ENCODE data around the gene PRORP. TPM values are rescaled to one million over a fixed set of nuclear protein-coding genes. Genes with fewer than 3 reads are reported as not detected.

The PRORP gene
- total and polyA plus RNA-seq, 2 of the 13 experiments (the other 11 are each of a cell fraction or from before 2014, with no cell fraction given) = 48.9 to 88.7 TPM

DNA sequence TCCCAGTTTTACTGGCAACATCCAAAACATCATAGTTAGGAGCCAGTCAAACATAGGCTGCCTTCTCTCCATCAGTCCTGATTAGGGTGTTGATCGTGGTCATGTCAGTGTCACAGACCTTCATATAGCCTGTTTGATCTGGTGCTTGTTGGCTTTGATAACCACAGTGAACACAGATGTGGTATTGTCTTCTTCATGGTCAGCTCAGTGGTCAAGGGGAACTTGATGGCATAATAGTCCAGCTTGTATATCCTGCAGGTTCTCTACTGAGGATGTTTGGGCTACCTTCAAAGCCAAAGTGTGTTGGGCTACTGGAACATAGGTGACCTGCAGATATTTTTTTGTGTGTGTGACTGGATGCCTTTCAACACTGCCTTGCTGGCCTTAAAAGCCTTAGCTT lies 21.7 kb downstream of the PRORP start (continued):
- TF ChIP-seq, protein P1, sequence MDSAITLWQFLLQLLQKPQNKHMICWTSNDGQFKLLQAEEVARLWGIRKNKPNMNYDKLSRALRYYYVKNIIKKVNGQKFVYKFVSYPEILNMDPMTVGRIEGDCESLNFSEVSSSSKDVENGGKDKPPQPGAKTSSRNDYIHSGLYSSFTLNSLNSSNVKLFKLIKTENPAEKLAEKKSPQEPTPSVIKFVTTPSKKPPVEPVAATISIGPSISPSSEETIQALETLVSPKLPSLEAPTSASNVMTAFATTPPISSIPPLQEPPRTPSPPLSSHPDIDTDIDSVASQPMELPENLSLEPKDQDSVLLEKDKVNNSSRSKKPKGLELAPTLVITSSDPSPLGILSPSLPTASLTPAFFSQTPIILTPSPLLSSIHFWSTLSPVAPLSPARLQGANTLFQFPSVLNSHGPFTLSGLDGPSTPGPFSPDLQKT (CRISPR knock-in tag; IDR thresholded peaks at IDR 0.05; ENCODE audit: borderline replicate concordance) = no peak
- TF ChIP-seq, protein P2, sequence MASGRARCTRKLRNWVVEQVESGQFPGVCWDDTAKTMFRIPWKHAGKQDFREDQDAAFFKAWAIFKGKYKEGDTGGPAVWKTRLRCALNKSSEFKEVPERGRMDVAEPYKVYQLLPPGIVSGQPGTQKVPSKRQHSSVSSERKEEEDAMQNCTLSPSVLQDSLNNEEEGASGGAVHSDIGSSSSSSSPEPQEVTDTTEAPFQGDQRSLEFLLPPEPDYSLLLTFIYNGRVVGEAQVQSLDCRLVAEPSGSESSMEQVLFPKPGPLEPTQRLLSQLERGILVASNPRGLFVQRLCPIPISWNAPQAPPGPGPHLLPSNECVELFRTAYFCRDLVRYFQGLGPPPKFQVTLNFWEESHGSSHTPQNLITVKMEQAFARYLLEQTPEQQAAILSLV (CRISPR knock-in tag; IDR thresholded peaks at IDR 0.05; ENCODE audit: borderline replicate concordance) = no peak
- TF ChIP-seq, protein P3, sequence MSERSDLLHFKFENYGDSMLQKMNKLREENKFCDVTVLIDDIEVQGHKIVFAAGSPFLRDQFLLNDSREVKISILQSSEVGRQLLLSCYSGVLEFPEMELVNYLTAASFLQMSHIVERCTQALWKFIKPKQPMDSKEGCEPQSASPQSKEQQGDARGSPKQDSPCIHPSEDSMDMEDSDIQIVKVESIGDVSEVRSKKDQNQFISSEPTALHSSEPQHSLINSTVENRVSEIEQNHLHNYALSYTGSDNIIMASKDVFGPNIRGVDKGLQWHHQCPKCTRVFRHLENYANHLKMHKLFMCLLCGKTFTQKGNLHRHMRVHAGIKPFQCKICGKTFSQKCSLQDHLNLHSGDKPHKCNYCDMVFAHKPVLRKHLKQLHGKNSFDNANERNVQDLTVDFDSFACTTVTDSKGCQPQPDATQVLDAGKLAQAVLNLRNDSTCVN (CRISPR knock-in tag; IDR thresholded peaks at IDR 0.05; ENCODE audit: borderline replicate concordance) = no peak
- TF ChIP-seq FOSL2 (CRISPR knock-in tag; IDR thresholded peaks at IDR 0.05) (peak; percentile 42), ZNF569 (CRISPR knock-in tag; IDR thresholded peaks at IDR 0.05; ENCODE audit: borderline replicate concordance) (no peak), SRSF9 (IDR thresholded peaks at IDR 0.05; ENCODE audit: borderline replicate concordance, insufficient read depth, low read depth, low read length, poor library complexity, severe bottlenecking) (no peak), CBFB (CRISPR knock-in tag; IDR thresholded peaks at IDR 0.05) (peak; percentile 95), SOX13 (IDR thresholded peaks at IDR 0.05) (peak; percentile 57; the same call in 1 of the 2 replicates), SOX13 (CRISPR knock-in tag; conservative IDR thresholded peaks at IDR 0.05 in 1 of 2, IDR thresholded peaks at IDR 0.05 in 1 of 2) (peak in 1 of 2 experiments; percentile 95; a peak in 2 of 4 replicates), ZNF607 (CRISPR knock-in tag; IDR thresholded peaks at IDR 0.05; ENCODE audit: borderline replicate concordance) (no peak), ZNF343 (CRISPR knock-in tag; IDR thresholded peaks at IDR 0.05) (no peak)

Measured in HepG2 (cell line).